Neuronal stem cell (in vitro differentiated cells): ENCODE data around the gene MGRN1.

Experiments
- DNase-seq: peaks from one replicate; pipeline ENCODE4 v3.0.0-alpha.2; 2013; ENCODE audit warnings: low spot score
- H2AFZ ChIP-seq: one replicate; pipeline ENCODE4 v1.6.1; 2013; ENCODE audit warnings: mild to moderate bottlenecking, low read length, inconsistent platforms
- H2AK5ac ChIP-seq: 2 replicates; pipeline ENCODE4 v1.6.1; 2013; ENCODE audit warnings: low read depth, mild to moderate bottlenecking, inconsistent platforms, low read length, moderate library complexity, mixed read lengths
- H2BK120ac ChIP-seq: 2 replicates; pipeline ENCODE4 v1.6.1; 2013; ENCODE audit warnings: low read depth, mild to moderate bottlenecking, inconsistent platforms, low read length, moderate library complexity, mixed read lengths
- H2BK12ac ChIP-seq: one replicate; pipeline ENCODE4 v1.6.1; 2013; ENCODE audit warnings: low read length, inconsistent platforms
- H2BK15ac ChIP-seq: 2 replicates; pipeline ENCODE4 v1.6.1; 2013; ENCODE audit warnings: mild to moderate bottlenecking, low read length, inconsistent platforms, mixed read lengths
- H2BK5ac ChIP-seq: one replicate; pipeline ENCODE4 v1.6.1; 2013; ENCODE audit warnings: inconsistent platforms, mild to moderate bottlenecking, low read length, moderate library complexity
- H3K14ac ChIP-seq: one replicate; pipeline ENCODE4 v1.6.1; 2013; ENCODE audit warnings: low read length, inconsistent platforms
- H3K18ac ChIP-seq: 2 replicates; pipeline ENCODE4 v1.6.1; 2013; ENCODE audit warnings: low read length, inconsistent platforms
- H3K23ac ChIP-seq: 2 replicates; pipeline ENCODE4 v1.6.1; 2013; ENCODE audit warnings: low read depth, mild to moderate bottlenecking, mixed read lengths, low read length, inconsistent platforms; ENCODE audit not compliant: poor library complexity
- H3K27ac ChIP-seq: replicated peaks from 3 replicates; pipeline ENCODE4 v1.5.1; 2013; ENCODE audit warnings: low read length, inconsistent platforms
- H3K27me3 ChIP-seq, 3 experiments: 2 replicates each; pipeline ENCODE4 v1.6.1; 2013; ENCODE audit warnings: low read length in 3 of 3, mild to moderate bottlenecking in 2 of 3, inconsistent platforms in 1 of 3, low read depth in 1 of 3, mixed read lengths in 1 of 3, moderate library complexity in 1 of 3; ENCODE audit not compliant: control insufficient read depth in 3 of 3, insufficient read depth in 3 of 3
- H3K36me3 ChIP-seq, 2 donors: replicated peaks in 1 of 2; 2 replicates each; pipeline ENCODE4 v1.6.1; 2013; ENCODE audit warnings: low read length in 2 of 2; ENCODE audit not compliant: control insufficient read depth in 2 of 2, insufficient read depth in 2 of 2
- H3K4ac ChIP-seq: 2 replicates; pipeline ENCODE4 v1.6.1; 2013; ENCODE audit warnings: inconsistent platforms, mild to moderate bottlenecking, low read length, moderate library complexity
- H3K4me1 ChIP-seq, 2 donors: 1 replicate in 1 of 2; 2 replicates in 1 of 2; pipeline ENCODE4 v1.6.1; 2013; ENCODE audit warnings: low read length in 2 of 2, low read depth in 1 of 2; ENCODE audit not compliant: control insufficient read depth in 2 of 2, insufficient read depth in 1 of 2
- H3K4me2 ChIP-seq: one replicate; pipeline ENCODE4 v1.6.1; 2013; ENCODE audit warnings: mild to moderate bottlenecking, low read length, inconsistent platforms; ENCODE audit not compliant: insufficient read depth, poor library complexity, severe bottlenecking
- H3K4me3 ChIP-seq, 2 donors: 2 replicates each; pipeline ENCODE4 v1.5.1; 2013; ENCODE audit warnings: low read length in 2 of 2, mild to moderate bottlenecking in 2 of 2, inconsistent platforms in 1 of 2, moderate library complexity in 1 of 2
- H3K79me1 ChIP-seq: one replicate; pipeline ENCODE4 v1.6.1; 2013; ENCODE audit warnings: low read depth, mild to moderate bottlenecking, inconsistent platforms, low read length, moderate library complexity
- H3K9ac ChIP-seq: one replicate; pipeline ENCODE4 v1.6.1; 2013; ENCODE audit warnings: mild to moderate bottlenecking, low read depth, low read length, inconsistent platforms; ENCODE audit not compliant: poor library complexity
- H3K9me3 ChIP-seq, 2 donors: replicated peaks in 1 of 2; 2 replicates each; pipeline versions ENCODE3 to v1.6.1; 2013; ENCODE audit warnings: low read length in 2 of 2, mild to moderate bottlenecking in 2 of 2, inconsistent platforms in 1 of 2, low read depth in 1 of 2, mixed read lengths in 1 of 2, moderate library complexity in 1 of 2; ENCODE audit not compliant: control insufficient read depth in 2 of 2, insufficient read depth in 1 of 2
- H4K8ac ChIP-seq: one replicate; pipeline ENCODE4 v1.6.1; 2013; ENCODE audit warnings: low read depth, mild to moderate bottlenecking, inconsistent platforms, low read length, moderate library complexity
- H4K91ac ChIP-seq: one replicate; pipeline ENCODE4 v1.6.1; 2013; ENCODE audit warnings: low read length, low read depth, mild to moderate bottlenecking, inconsistent platforms; ENCODE audit not compliant: poor library complexity
- WGBS, 2 donors: extraction: QIAGEN DNeasy Blood & Tissue Kit; methylation state at CpG; one replicate each; pipeline ENCODE4 v1.1.7; 2013; ENCODE audit warnings: missing lambda C conversion rate in 2 of 2, mixed read lengths in 1 of 2; ENCODE audit not compliant: insufficient read length in 2 of 2, insufficient replicate concordance in 1 of 2; ENCODE audit errors: extremely low coverage in 2 of 2; 5-methylcytosine and 5-hydroxymethylcytosine counted together

MGRN1 gene

GRCh38 chr16:4608704-4608980 is 16.0 kb upstream of the MGRN1 start:
- peaks cover 0 to 2% (median 0%) of the 10 kb centered on the region in 3 experiments for H3K27me3 ChIP-seq
- no peak overlapping the region for H2BK5ac ChIP-seq
- DNase-seq, result no peak
- no peak overlapping the region for H3K27ac ChIP-seq
- no peak overlapping the region for H3K23ac ChIP-seq
- H3K4me3 ChIP-seq, result no peak overlapping the region
- H3K18ac ChIP-seq, result no peak overlapping the region
- no peak overlapping the region for H3K9ac ChIP-seq
- no peak overlapping the region for H3K4ac ChIP-seq
- no peak overlapping the region for H2BK120ac ChIP-seq
- peaks cover 11% of the 10 kb centered on the region for H3K79me1 ChIP-seq
- no peak overlapping the region for H3K14ac ChIP-seq
- peaks cover 4 to 5% of the 10 kb centered on the region in 2 donors for H3K4me1 ChIP-seq
- no peak overlapping the region for H4K8ac ChIP-seq
- no peak overlapping the region for H2BK15ac ChIP-seq
- peaks cover 5 to 19% of the 10 kb centered on the region in 2 donors for H3K36me3 ChIP-seq
- no peaks in the 10 kb centered on the region for H3K9me3 ChIP-seq
- no peak overlapping the region for H2BK12ac ChIP-seq
- no peak overlapping the region for H4K91ac ChIP-seq
- no peak overlapping the region for H2AFZ ChIP-seq
- no peak overlapping the region for H3K4me2 ChIP-seq
- no CpG with 5 or more reads among the region's 8 CpGs for WGBS, 2 donors
- no peak overlapping the region for H2AK5ac ChIP-seq

- H4K8ac ChIP-seq, result peak overlapping the region; percentile 6
- H2BK120ac ChIP-seq, result no peak overlapping the region
- peaks cover 5 to 19% of the 10 kb centered on the region in 2 donors for H3K36me3 ChIP-seq
- H3K4me3 ChIP-seq, result no peak overlapping the region
- H2BK12ac ChIP-seq, result no peak overlapping the region
- H2AK5ac ChIP-seq, result no peak overlapping the region
- H3K79me1 ChIP-seq, result peaks cover 14% of the 10 kb centered on the region
- no CpG with 5 or more reads among the region's 45 CpGs for WGBS, 2 donors
- no peak overlapping the region for H2BK5ac ChIP-seq
- H3K23ac ChIP-seq, result no peak overlapping the region
- H4K91ac ChIP-seq, result no peak overlapping the region
- peaks cover 0 to 6% (median 0%) of the 10 kb centered on the region in 3 experiments for H3K27me3 ChIP-seq
- no peaks in the 10 kb centered on the region for H3K9me3 ChIP-seq
- H3K14ac ChIP-seq, result no peak overlapping the region
- H3K4ac ChIP-seq, result no peak overlapping the region
- no peak overlapping the region for H3K18ac ChIP-seq
- H2BK15ac ChIP-seq, result no peak overlapping the region
- H3K4me2 ChIP-seq, result no peak overlapping the region
- no peak for DNase-seq
- no peak overlapping the region for H2AFZ ChIP-seq
- H3K4me1 ChIP-seq, result peaks cover 6 to 8% of the 10 kb centered on the region in 2 donors
- no peak overlapping the region for H3K9ac ChIP-seq
- no peak overlapping the region for H3K27ac ChIP-seq
These were observed 15.2 kb upstream of the MGRN1 start for GRCh38 chr16:4609200-4610010.

GRCh38 chr16:4610011-4611005 is 14.3 kb upstream of the MGRN1 start:
- Histone ChIP-seq H4K91ac (no peak overlapping the region), H3K9ac (no peak overlapping the region), H2AFZ (no peak overlapping the region), H2BK5ac (no peak overlapping the region), H3K27me3 (peaks cover 0 to 6% (median 0%) of the 10 kb centered on the region in 3 experiments), H3K36me3 (peaks cover 5 to 19% of the 10 kb centered on the region in 2 donors), H3K79me1 (peaks cover 14% of the 10 kb centered on the region), H3K23ac (peak overlapping the region; percentile 55), H2BK120ac (no peak overlapping the region), H2AK5ac (peak overlapping the region; percentile 28), H3K14ac (no peak overlapping the region), H3K4me3 (no peak overlapping the region), H4K8ac (peak overlapping the region; percentile 43), H3K9me3 (no peaks in the 10 kb centered on the region), H2BK15ac (no peak overlapping the region), H3K18ac (no peak overlapping the region), H3K27ac (no peak overlapping the region), H3K4ac (peak overlapping the region; percentile 76), H3K4me1 (peaks cover 9 to 11% of the 10 kb centered on the region in 2 donors), H2BK12ac (no peak overlapping the region), H3K4me2 (no peak overlapping the region)
- WGBS, 2 donors, result no CpG with 5 or more reads among the region's 32 CpGs
- no peak for DNase-seq
